Measurements from ENCODE around the gene DCXR.

The DCXR gene

DNA sequence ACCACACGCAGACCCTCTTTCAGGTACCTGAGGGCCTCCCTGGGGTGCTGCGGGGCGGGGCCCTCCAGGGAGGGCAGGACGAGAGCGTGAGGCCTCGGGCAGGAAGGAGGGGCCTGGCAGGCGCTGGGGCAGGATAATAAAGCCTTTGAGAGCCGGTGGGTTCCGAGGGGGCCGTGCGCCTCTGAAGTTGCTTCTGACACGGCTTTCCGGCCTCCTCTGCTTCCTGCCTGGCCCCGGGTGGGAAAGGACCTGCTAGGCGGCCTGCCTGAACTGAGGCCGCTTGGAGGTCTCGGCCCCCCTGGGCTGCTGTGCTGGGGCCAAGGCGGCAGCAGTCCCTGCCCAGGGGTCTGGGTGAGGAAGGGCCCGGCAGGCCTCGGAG is 25.2 kb downstream of the DCXR start:
- DNase-seq (ENCODE audit: low read depth in 2 of 2), result no peak

GRCh38 chr17:82011617-82012187 is 25.8 kb downstream of the DCXR start:
- no peak for DNase-seq (ENCODE audit: low read depth in 2 of 2)

GRCh38 chr17:82010575-82011525 is 26.6 kb downstream of the DCXR start:
- no peak for DNase-seq (ENCODE audit: low read depth in 2 of 2)

- DNase-seq (ENCODE audit: low read depth in 2 of 2), result no peak
These were observed 28.1 kb downstream of the DCXR start for GRCh38 chr17:82009413-82009812.

DNA sequence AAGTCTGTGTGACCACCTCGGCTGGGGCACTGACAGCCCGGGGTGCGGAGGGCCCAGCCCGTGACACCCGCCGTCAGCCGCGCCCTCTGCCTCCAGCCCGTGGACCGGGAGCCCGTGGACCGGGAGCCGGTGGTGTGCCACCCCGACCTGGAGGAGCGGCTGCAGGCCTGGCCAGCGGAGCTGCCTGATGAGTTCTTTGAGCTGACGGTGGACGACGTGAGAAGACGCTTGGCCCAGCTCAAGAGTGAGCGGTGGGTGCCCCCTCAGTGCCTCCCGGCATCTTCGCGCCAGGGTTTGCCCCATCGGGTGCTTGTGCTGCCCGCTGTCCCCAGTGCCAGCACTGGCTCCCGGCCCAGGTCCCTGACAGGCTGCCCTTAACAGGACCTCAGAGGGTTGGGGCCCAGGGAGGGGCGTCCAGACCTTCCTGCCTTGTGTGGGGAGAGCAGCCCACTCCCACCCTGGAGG is 28.5 kb downstream of the DCXR start:
- DNase-seq (ENCODE audit: low read depth in 2 of 2), result no peak

- DNase-seq (ENCODE audit: low read depth in 2 of 2), result no peak
These were observed 29.1 kb downstream of the DCXR start for GRCh38 chr17:82008258-82008940.

DNA sequence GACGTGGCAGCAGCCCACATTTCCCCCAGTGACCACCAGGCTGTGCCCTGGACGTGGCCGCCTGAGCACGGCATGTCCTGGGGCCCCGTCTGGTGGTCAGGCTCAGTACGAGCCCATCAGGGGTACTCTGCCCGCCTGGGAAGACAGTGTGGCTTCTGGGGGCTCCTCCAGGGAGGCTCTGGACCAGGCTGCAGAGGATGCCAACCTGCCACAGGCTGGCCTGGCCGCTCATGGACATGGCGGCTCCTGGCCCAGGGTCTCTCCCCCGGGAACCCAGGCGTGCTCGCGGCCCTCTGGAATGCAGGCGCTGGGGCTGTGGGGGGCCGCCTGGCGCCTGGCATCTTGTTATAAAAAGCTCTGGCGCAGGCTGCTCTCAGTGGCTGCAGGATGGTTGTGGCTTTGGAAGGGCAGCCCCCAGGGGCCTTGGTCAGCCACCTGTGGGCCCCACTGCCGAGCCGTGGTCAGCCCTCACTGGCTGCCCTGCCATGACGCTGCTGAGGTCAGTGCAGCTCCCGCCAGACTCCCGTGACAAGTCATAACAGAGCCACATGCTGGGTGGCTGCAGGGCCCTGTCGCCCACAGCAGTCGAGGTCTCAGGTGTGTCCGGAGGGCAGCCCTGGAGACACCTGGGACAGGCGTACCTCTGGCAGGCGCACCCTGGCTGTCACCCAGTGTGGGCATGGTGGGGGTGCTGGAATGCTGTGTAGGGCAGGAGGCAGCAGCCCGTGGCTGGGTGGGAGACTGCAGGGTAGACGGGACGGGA is 29.8 kb downstream of the DCXR start:
- no peak for DNase-seq (ENCODE audit: low read depth in 2 of 2)

- DNase-seq (ENCODE audit: low read depth in 2 of 2), result no peak
These were observed 30.3 kb downstream of the DCXR start for GRCh38 chr17:82007228-82007494.

DNA sequence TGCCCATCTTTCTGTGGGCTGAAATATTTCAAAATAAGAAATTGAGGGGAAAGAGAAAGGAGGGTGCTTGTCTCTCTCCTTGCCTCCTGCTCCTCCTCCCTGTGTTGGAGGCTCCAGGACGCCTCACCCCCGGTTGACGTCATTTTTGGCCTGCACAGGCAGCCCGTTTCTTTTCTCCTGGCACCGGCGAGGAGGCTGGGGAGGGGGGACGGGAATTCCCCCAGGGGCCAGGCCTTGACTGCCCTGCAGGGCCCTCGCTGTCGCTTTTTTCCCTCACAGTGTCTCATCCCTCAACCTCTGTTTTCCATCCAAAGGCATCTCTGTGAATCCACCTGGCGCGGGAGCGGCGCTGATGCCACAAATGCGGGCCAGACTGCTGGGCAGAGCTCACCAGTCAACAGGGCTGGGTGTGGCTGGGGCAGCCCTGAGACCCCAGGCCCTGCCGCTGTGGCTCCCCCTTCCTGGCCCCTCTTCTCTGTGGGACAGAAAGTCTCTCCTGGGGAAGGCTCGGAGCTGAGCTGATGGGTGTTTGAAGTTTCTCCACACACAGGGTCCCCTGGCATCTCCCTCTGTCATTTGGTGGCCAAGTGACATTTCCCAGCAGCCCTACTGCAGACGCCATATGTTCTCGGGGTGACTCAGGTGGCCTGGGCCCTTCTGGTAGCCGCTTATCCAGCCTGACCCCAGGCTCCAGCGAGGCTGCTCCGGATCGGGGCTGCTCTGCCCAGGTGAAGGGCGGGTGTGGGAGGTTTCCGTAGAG is 30.8 kb downstream of the DCXR start:
- no peak for DNase-seq (ENCODE audit: low read depth in 2 of 2)

DNA sequence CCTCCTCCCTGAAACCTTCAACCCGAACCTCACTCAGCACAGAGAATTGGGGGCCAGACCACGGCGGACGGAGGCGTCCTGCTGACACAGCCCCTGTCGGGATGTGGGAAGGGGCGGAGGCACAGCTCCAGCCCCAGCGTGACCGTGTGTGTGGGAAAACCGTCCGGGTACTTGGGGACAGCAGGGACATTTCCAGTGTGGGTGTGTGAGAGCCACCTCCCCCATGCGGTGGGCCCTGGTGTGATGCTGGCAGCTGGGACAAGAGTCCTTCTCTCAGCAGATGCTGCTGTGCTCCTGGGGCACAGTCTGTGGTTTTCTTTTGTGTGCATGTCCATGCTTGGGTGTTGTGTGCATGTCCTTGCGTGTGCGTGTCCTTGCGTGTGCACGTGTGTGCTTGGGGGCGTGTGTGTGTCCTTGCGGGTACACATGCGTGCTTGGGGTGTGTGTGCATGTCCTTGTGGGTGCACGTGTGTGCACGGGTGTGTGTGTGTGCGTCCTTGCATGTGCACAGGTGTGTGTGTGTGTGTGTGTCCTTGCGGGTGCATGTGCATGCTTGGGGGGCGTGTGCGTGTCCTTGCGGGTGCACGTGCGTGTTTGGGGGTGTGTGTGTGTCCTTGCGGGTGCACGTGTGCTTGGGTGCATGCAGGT is 31.7 kb downstream of the DCXR start:
- no peak for DNase-seq (ENCODE audit: low read depth in 2 of 2)

GRCh38 chr17:82004517-82005455 is 32.7 kb downstream of the DCXR start:
- DNase-seq (ENCODE audit: low read depth in 2 of 2), result no peak

DNA sequence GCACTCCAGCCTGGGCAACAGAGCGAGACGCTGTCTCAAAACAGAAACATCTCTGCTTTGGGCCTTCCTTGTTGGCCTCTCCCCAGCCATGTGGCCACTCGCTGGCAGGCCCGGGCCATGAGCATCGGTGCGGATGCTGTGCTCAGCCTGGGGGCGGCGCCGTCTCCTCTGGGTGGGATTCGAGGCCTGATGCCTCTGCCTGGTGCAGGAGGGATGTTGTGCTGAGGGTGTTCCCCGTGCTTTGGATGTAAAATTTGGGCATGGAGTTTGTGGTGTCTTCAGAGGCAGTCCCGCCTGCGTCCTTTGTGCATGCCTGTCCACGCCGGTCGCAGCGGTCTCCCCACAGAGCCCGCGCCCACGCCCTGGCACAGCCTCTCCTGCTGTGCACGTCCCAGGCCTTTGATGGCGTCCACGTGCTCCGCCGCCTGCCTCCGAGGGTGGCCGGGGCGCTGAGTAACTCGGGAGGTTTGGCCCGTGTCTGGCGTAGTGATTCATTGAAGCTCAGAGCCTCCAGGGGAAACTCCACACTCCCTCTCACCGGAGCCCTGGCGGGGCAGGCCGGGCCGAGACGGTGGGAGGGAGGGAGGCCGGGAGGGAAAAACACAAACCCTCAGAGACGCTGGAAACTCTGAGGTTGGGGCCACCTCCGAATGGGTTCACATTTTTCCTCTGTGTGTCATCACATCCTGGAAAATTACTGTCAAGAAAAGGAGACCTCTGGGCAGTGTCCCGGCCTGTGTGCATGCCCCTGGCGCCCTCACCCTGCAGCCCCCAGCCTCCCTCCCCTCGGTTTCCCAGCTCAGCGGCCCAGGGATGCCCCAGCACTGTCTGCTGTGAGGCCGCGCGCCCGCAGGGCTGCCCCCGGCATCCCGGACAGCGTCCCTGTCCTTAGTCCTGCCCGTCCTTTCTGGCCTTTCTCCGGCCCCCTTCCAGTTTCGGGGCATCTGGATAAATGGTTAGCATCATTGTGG is 33.8 kb downstream of the DCXR start:
- DNase-seq (ENCODE audit: low read depth in 2 of 2), result peak in 1 of 2 donors; percentile 36

GRCh38 chr17:82001571-82002056 is 35.9 kb downstream of the DCXR start:
- DNase-seq (ENCODE audit: low read depth in 2 of 2), result no peak

DNA sequence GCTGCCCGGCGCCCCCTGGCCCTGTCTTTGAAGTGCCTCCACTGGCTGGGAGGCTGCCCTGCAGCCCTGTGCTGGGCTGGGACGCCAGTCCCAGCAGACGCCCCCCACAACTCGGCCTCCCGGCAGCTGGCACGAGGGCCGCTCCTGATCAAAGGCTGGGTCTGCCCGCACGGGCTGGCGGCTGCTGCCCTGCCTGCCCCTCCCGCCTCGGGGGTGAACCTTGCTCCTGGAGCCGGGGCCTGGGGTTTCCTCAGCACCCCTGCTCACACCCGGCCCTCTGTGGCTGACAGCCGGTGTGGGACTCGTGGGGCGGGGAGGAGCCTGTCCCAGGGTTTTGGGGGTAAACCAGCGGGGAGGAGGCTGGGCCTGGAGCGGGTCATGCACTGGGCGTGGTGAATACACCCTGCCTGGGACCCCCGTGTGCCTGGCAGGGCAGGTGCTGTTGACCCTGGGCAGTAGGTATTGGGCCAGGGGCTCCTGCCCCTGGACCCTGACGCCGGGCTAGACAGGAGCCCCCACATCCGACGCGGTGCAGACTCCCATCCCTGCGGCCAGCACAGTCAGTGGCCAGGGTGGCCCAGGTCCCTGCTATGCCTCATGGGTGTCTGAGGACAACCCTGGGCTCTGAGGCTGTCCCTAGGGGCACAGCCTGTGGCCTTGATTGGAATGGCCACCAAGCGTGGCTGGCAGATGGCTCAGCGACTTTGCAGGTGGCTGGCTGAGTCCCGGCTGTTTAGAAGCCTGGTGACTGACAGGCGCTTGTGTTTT is 36.5 kb downstream of the DCXR start:
- DNase-seq (ENCODE audit: low read depth in 2 of 2), result no peak

DNA sequence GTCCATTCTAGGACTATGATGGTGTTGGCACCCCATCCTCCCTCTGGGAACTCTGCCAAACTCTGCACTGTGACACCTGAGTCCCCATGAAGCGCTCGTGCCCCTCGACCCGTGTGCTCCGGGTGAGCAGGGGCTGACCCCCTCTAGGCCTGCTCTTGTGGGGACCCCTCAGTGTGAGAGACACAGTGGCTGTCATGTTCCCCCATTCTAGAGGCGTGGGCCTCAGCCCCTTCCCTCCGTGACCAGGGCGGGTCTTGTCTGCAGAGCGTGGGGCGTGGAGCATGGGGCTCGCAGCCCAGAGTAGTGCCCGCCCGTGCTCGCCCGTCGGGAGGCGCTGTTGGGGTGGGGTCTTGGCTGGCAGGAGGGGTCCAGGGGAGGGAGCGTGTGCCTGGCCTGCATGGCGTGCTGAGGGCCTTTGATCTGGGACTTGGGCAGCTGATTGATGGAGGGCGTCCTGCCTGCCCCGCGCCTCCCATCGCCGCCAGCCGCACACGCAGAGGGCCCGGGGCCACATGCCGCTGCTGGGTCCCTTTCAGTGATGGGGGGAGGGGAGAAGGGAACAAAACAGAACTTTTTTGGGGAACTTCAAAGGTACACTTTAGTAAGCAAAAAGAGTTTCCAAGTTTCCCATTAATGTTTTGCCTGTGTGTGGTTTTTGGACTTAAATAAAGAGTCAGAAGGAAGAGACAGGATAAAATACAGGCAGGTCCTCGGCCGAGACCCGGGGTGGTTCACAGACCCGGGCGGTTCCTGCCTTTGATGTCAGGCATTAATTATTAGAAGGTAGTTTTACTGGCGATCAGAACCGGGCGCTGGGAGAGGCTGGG is 37.3 kb downstream of the DCXR start:
- no peak for DNase-seq (ENCODE audit: low read depth in 2 of 2)

GRCh38 chr17:81999587-81999975 is 37.9 kb downstream of the DCXR start:
- no peak for DNase-seq (ENCODE audit: low read depth in 2 of 2)
